GM06990 (cell line): ENCODE data around the gene NR3C2.

Experiments
- DNase-seq: peaks from one replicate; pipeline ENCODE4 v3.0.0-alpha.2; 2011; ENCODE audit not compliant: insufficient read length; ENCODE audit errors: extremely low read depth
- H3K27me3 ChIP-seq: replicated peaks from 2 replicates; pipeline ENCODE4 v1.6.0; 2011; ENCODE audit warnings: low read length; ENCODE audit not compliant: control insufficient read depth, insufficient read depth
- H3K36me3 ChIP-seq: 2 replicates; pipeline ENCODE4 v1.5.1; 2011; ENCODE audit warnings: low read length; ENCODE audit not compliant: control insufficient read depth, insufficient read depth
- H3K4me3 ChIP-seq: replicated peaks from 2 replicates; pipeline ENCODE4 v1.5.1; 2011; ENCODE audit warnings: low read depth, mild to moderate bottlenecking, control low read depth, low read length
- CTCF ChIP-seq: IDR thresholded peaks from 2 replicates; pipeline ENCODE4 v1.5.1; 2011; ENCODE audit warnings: low read length, control low read depth, mild to moderate bottlenecking, inconsistent platforms; ENCODE audit not compliant: insufficient read depth, poor library complexity, severe bottlenecking

NR3C2 gene

DNA sequence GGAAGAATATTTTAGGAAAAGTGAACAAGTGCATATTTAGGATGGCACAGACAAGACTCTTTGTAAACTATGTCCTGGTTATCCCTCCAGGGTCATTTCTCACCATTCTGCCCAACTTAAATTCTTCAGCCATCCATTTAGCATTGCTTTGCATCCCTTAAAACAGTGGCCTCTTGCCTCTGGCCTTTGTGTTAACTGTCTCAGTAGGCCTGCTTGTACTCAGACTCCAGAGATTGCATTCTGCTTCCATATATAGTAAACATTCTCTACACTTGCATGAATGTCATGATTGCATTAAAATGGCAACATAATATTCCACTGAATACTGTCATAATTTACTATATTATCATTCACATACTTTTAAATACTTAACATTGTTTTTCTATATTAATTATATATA is 43.2 kb downstream of the NR3C2 start:
- TF ChIP-seq CTCF: no peak
- no peaks in the 10 kb centered on the region; the same call in 1 of the 2 replicates for H3K27me3 ChIP-seq

GRCh38 chr4:148397771-148398170 is 44.4 kb downstream of the NR3C2 start:
- no peak for TF ChIP-seq CTCF
- DNase-seq: no peak
- H3K36me3 ChIP-seq: no peaks in the 10 kb centered on the region
- no peaks in the 10 kb centered on the region; the same call in 1 of the 2 replicates for H3K27me3 ChIP-seq
- H3K4me3 ChIP-seq: no peak overlapping the region

More for the DNA sequence above, 43.2 kb downstream of the NR3C2 start:
- Histone ChIP-seq H3K36me3 (no peaks in the 10 kb centered on the region), H3K4me3 (no peak overlapping the region)
- DNase-seq: no peak

GRCh38 chr4:148396986-148397673 is 45.1 kb downstream of the NR3C2 start:
- Histone ChIP-seq H3K36me3 (no peaks in the 10 kb centered on the region), H3K27me3 (no peaks in the 10 kb centered on the region; the same call in 1 of the 2 replicates), H3K4me3 (no peak overlapping the region)
- no peak for DNase-seq
- TF ChIP-seq CTCF: no peak

GRCh38 chr4:148395771-148396170 is 46.4 kb downstream of the NR3C2 start:
- H3K4me3 ChIP-seq: no peak overlapping the region
- H3K27me3 ChIP-seq: no peaks in the 10 kb centered on the region; the same call in 1 of the 2 replicates
- no peaks in the 10 kb centered on the region for H3K36me3 ChIP-seq
- TF ChIP-seq CTCF: no peak
- no peak for DNase-seq

DNA sequence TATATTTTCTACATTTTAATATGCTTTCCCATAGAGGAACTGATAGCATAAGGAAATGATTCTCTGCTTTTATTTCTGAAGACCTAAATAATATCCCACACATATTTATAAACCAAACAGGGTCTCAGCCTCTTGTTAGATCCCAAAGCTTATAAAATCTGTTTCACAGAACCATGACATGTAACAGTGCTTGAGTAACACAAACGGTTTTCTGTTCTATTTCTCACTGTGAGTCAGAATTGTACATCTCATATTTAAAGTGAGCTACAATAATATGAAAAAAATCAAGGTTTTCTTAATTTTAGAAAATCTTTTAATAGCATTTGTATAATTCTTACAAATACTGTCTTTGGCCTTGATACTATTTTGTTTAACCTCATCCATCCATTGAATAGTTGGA is 51.2 kb downstream of the NR3C2 start:
- no peak for DNase-seq
- TF ChIP-seq CTCF: no peak
- Histone ChIP-seq H3K27me3 (no peaks in the 10 kb centered on the region), H3K4me3 (no peak overlapping the region), H3K36me3 (no peaks in the 10 kb centered on the region)
